Measurements from ENCODE around the gene NTNG1. TPM values are rescaled to one million over a fixed set of nuclear protein-coding genes. Genes with fewer than 3 reads are reported as not detected.

The NTNG1 gene
- total and polyA plus RNA-seq, 2 of the 4 experiments (the other 2 are of a cell fraction) = 1.2 to 2.3 TPM

DNA sequence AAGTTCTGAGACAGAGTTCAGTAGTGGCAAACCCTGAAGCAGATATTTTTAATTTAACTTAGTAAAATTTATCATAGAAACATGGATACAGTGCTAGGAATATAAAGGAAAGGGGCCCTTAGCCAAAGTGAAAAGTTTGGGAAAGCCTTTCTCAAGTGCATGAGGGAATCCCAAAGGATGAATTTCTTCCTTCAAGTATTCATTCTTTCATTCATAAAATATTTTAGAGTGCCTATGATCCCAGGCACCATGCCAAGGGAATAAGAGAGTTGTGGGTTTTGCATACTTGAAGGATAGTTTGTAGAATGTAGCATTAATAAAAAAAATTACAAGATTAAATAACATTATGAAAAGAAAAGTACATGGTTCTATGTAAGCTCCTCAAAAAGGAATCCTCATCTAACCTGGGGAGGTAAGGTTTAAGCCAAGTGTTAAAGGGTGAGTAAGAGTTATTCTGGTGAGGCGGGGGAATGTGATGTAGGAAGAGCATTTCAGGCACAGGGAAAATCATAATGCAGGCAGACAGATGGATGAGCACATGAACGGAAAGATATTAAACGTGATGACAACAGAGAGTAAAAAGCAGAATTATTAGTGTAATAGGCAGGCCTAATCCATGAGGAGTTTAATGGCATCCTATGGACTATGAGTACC, 40.4 kb upstream of the NTNG1 start:
- CTCF ChIA-PET = no interaction called here
- Histone ChIP-seq H3K27me3 (ENCODE audit: control insufficient read depth, insufficient read depth, low read length) (no peaks in the 10 kb centered on the region), H2AFZ (replicated peaks; ENCODE audit: low read length, poor library complexity) (no peak overlapping the region), H3K27ac (ENCODE audit: insufficient read depth, low read length) (no peak overlapping the region), H3K36me3 (ENCODE audit: control insufficient read depth, insufficient read depth, low read length) (no peaks in the 10 kb centered on the region), H4K20me1 (ENCODE audit: insufficient read depth, low read length) (no peaks in the 10 kb centered on the region), H4K5ac (ENCODE audit: low read depth, low read length) (no peak overlapping the region), H3K4me1 (ENCODE audit: control insufficient read depth, insufficient read depth, low read length) (no peaks in the 10 kb centered on the region), H3K18ac (ENCODE audit: low read depth, low read length) (no peak overlapping the region), H3K4ac (ENCODE audit: low read depth, low read length) (no peak overlapping the region), H3K79me1 (ENCODE audit: low read depth in 1 of 2, low read length in 2 of 2) (no peaks in the 10 kb centered on the region), H4K8ac (ENCODE audit: low read depth in 2 of 2, low read length in 2 of 2) (no peak overlapping the region), H2BK5ac (ENCODE audit: low read depth, low read length, poor library complexity, severe bottlenecking) (no peak overlapping the region), H3K9me3 (ENCODE audit: control insufficient read depth, insufficient read depth, low read length) (no peaks in the 10 kb centered on the region), H2AK5ac (ENCODE audit: low read depth, low read length) (no peak overlapping the region), H2BK15ac (ENCODE audit: low read depth, low read length) (no peak overlapping the region), H3K4me2 (ENCODE audit: low read depth, low read length) (no peak overlapping the region), H3K23ac (ENCODE audit: low read depth, low read length) (no peak overlapping the region), H2BK120ac (ENCODE audit: low read depth, low read length) (no peak overlapping the region), H4K91ac (ENCODE audit: insufficient read depth, low read depth, low read length) (no peak overlapping the region), H2BK20ac (ENCODE audit: low read depth, low read length) (no peak overlapping the region), H3K9me1 (ENCODE audit: insufficient read depth, low read length) (no peaks in the 10 kb centered on the region), H3K9ac (ENCODE audit: low read depth, low read length) (no peak overlapping the region), H3K4me3 (ENCODE audit: insufficient read depth, low read depth, low read length) (no peak overlapping the region), H3K14ac (replicated peaks; ENCODE audit: low read depth, low read length) (no peak overlapping the region), H3K56ac (ENCODE audit: extremely low read depth, insufficient read depth, low read length) (no peak overlapping the region), H2AK9ac (replicated peaks; ENCODE audit: low read depth, low read length, poor library complexity) (no peak overlapping the region)
- in situ Hi-C loops (cut with MboI; ENCODE audit: low sequenced_read_pairs) (no loop called here), intact Hi-C loops (cut with micrococcal nuclease) (no loop called here), dilution Hi-C loops (cut with HindIII; ENCODE audit: low sequenced_read_pairs, unreplicated experiment) (no loop called here)
- POLR2A ChIA-PET (ENCODE audit: unreplicated experiment) = no interaction called here
- no peak for ATAC-seq (ENCODE audit: low read depth)
- no peak for DNase-seq
- TF ChIP-seq NFE2L2 (IDR thresholded peaks at IDR 0.05; ENCODE audit: low read depth, low read length) = no peak
- TF ChIP-seq CEBPB (IDR thresholded peaks at IDR 0.05; ENCODE audit: low read depth, low read length) = no peak
- TF ChIP-seq CHD1 (IDR thresholded peaks at IDR 0.05; ENCODE audit: low read depth, low read length) = no peak
- TF ChIP-seq, protein P1, sequence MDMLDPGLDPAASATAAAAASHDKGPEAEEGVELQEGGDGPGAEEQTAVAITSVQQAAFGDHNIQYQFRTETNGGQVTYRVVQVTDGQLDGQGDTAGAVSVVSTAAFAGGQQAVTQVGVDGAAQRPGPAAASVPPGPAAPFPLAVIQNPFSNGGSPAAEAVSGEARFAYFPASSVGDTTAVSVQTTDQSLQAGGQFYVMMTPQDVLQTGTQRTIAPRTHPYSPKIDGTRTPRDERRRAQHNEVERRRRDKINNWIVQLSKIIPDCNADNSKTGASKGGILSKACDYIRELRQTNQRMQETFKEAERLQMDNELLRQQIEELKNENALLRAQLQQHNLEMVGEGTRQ (IDR thresholded peaks at IDR 0.05; ENCODE audit: low read depth, low read length) = no peak
- TF ChIP-seq SMC3 (IDR thresholded peaks at IDR 0.05; ENCODE audit: low read depth, low read length) = no peak
- TF ChIP-seq MXI1 (IDR thresholded peaks at IDR 0.05; ENCODE audit: borderline replicate concordance, low read depth, low read length) = no peak
- no peak for TF ChIP-seq RAD21 (IDR thresholded peaks at IDR 0.05; ENCODE audit: low read length)
- TF ChIP-seq RCOR1 (IDR thresholded peaks at IDR 0.05; ENCODE audit: insufficient replicate concordance, low read length) = no peak
- no peak for TF ChIP-seq MAZ (IDR thresholded peaks at IDR 0.05; ENCODE audit: borderline replicate concordance, low read depth, low read length)
- no peak for TF ChIP-seq POLR2A (IDR thresholded peaks at IDR 0.05; ENCODE audit: low read depth, low read length)
- TF ChIP-seq, protein P2, sequence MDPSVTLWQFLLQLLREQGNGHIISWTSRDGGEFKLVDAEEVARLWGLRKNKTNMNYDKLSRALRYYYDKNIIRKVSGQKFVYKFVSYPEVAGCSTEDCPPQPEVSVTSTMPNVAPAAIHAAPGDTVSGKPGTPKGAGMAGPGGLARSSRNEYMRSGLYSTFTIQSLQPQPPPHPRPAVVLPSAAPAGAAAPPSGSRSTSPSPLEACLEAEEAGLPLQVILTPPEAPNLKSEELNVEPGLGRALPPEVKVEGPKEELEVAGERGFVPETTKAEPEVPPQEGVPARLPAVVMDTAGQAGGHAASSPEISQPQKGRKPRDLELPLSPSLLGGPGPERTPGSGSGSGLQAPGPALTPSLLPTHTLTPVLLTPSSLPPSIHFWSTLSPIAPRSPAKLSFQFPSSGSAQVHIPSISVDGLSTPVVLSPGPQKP (IDR thresholded peaks at IDR 0.05; ENCODE audit: borderline replicate concordance, low read depth, low read length) = no peak
- TF ChIP-seq, protein P3, sequence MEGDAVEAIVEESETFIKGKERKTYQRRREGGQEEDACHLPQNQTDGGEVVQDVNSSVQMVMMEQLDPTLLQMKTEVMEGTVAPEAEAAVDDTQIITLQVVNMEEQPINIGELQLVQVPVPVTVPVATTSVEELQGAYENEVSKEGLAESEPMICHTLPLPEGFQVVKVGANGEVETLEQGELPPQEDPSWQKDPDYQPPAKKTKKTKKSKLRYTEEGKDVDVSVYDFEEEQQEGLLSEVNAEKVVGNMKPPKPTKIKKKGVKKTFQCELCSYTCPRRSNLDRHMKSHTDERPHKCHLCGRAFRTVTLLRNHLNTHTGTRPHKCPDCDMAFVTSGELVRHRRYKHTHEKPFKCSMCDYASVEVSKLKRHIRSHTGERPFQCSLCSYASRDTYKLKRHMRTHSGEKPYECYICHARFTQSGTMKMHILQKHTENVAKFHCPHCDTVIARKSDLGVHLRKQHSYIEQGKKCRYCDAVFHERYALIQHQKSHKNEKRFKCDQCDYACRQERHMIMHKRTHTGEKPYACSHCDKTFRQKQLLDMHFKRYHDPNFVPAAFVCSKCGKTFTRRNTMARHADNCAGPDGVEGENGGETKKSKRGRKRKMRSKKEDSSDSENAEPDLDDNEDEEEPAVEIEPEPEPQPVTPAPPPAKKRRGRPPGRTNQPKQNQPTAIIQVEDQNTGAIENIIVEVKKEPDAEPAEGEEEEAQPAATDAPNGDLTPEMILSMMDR (conservative IDR thresholded peaks at IDR 0.05; ENCODE audit: low read depth, low read length) = no peak
- TF ChIP-seq MAFK (IDR thresholded peaks at IDR 0.05; ENCODE audit: low read depth, low read length) = no peak
- no peak for TF ChIP-seq RFX5 (IDR thresholded peaks at IDR 0.05; ENCODE audit: low read depth, low read length)
- no peak for TF ChIP-seq FOS (IDR thresholded peaks at IDR 0.05; ENCODE audit: low read depth, low read length)
- no peak for TF ChIP-seq BHLHE40 (IDR thresholded peaks at IDR 0.05; ENCODE audit: low read depth, low read length)
- WGBS, 2 experiments (ENCODE audit: extremely low coverage in 2 of 2, insufficient read length in 1 of 2) = 69% methylated on average over 3 of the region's 3 CpGs; no CpG with 5 or more reads in 1 of the 2 experiments
- BruUV-seq (replicated peaks) = no TSS peak

Data from IMR-90 (cell line).